ENCODE data around the gene RNF175.
A peak's percentile ranks its signal among the peaks of the same experiment; 100 is the strongest.

Gene RNF175

DNA sequence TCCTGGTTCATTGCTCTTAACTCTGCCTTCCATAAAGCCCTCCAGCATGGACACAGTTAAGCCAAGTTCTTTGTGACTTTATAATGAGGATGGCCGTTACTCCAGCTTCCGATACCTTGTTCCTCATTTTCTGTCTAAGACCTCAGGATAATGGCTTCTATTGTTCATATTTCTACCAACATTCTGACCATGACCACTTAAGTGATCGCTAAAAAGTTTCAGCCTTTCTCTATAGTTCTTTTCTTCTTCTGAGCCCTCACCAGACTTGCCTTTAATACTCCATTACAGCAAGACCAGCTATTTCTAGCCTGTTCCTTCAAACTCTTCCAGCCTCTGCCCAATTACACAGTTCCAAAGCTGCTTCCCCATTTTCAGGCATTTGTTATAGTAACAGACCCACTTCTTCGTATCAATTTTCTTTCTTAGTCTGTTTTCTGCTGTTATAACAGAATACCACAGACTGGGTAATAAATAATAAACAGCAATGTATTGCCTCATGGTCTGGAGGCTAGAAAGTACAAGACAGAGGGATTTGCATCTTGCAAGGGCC is 12.3 kb downstream of the RNF175 start:
- no peak for DNase-seq
- H3K9me3 Mint-ChIP-seq = no peaks in the 10 kb centered on the region
- peaks cover 4 to 7% of the 10 kb centered on the region in 2 donors for H3K27me3 Mint-ChIP-seq
- no peak overlapping the region for H3K4me3 Mint-ChIP-seq
- no peak for ATAC-seq (replicated peaks)
- no peaks in the 10 kb centered on the region for H3K36me3 Mint-ChIP-seq
- H3K4me1 Mint-ChIP-seq = no peaks in the 10 kb centered on the region
- H3K27ac Mint-ChIP-seq = no peak overlapping the region

DNA sequence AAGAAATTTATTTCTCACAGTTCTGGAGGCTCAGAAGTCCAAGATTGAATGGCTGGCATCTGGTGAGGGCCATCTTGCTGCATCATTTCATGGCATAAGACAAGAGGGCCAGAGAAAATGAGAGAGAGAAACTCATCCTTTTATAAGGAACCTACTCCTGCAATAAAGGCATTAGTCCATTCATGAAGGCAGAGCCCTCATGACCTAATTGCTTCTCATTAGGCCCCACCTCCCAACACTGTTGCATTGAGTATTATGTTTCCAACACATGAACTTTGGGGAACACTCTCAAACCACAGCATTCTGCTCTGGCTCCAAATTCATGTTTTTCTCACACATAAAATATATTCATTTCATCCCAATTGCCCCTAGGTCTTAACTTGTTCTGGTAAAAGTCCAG is 14.2 kb downstream of the RNF175 start:
- Mint-ChIP-seq H3K4me1 (no peaks in the 10 kb centered on the region), H3K36me3 (peaks cover 2 to 4% of the 10 kb centered on the region in 2 donors), H3K27me3 (peaks cover 9 to 11% of the 10 kb centered on the region in 2 donors), H3K27ac (no peak overlapping the region), H3K9me3 (peaks cover 6 to 7% of the 10 kb centered on the region in 2 donors), H3K4me3 (no peak overlapping the region)
- no peak for DNase-seq
- ATAC-seq (replicated peaks) = no peak

DNA sequence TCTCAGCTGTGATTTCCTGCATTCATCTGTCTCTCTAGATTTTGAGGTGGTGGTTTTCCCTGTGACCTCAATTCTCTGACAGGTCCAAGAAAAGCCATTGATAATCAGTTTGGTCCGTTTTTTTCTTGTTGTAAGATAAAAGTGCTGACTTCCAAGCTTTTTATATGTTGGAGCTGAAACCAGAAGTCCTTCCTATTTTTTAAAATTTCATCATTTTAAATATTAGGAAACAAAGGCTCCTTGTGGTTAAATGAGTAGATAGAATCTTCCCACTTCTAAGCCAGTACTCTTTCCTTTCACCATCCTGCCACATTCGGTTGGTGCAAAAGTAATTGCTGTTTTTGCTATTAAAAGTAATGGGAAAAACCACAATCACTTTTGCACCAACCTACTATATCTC is 18.3 kb downstream of the RNF175 start:
- Mint-ChIP-seq H3K4me3 (no peak overlapping the region), H3K4me1 (no peaks in the 10 kb centered on the region), H3K27ac (no peak overlapping the region), H3K9me3 (peaks cover 8 to 10% of the 10 kb centered on the region in 2 donors), H3K27me3 (peaks cover 8 to 20% of the 10 kb centered on the region in 2 donors), H3K36me3 (peaks cover 4 to 6% of the 10 kb centered on the region in 2 donors)
- DNase-seq (no peak), ATAC-seq (replicated peaks) (no peak)

DNA sequence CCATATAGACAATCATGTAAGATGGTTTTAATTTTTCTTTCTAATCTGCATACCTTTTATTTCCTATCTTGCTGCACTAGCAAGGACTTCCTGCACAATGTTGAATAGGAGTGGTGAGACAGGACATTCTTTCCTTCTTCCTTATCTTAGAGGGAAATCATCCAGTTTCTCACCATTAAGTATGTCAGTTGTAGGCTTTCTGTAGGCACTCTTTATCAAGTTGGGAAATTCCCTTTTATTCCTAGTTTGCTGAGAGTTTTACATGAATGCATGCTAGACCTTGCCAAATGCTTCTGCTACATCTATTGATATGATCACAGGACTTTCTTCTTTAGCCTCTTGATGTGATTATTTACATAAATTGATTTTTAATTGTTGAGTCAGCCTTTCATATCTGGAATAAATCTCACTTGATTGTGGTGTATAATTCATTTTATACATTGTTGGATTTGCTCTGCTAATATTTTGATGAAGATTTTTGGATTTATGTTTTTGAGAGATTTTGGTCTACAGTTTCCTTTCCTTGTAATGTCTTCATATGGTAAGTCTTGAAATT is 23.8 kb downstream of the RNF175 start:
- H3K4me1 Mint-ChIP-seq = peaks cover 10 to 12% of the 10 kb centered on the region in 2 donors
- H3K36me3 Mint-ChIP-seq = peaks cover 4 to 6% of the 10 kb centered on the region in 2 donors
- H3K27me3 Mint-ChIP-seq = peaks cover 6 to 12% of the 10 kb centered on the region in 2 donors
- DNase-seq (no peak), ATAC-seq (replicated peaks) (no peak)
- H3K4me3 Mint-ChIP-seq = no peak overlapping the region
- H3K27ac Mint-ChIP-seq = no peak overlapping the region
- peaks cover 5 to 6% of the 10 kb centered on the region in 2 donors for H3K9me3 Mint-ChIP-seq

DNA sequence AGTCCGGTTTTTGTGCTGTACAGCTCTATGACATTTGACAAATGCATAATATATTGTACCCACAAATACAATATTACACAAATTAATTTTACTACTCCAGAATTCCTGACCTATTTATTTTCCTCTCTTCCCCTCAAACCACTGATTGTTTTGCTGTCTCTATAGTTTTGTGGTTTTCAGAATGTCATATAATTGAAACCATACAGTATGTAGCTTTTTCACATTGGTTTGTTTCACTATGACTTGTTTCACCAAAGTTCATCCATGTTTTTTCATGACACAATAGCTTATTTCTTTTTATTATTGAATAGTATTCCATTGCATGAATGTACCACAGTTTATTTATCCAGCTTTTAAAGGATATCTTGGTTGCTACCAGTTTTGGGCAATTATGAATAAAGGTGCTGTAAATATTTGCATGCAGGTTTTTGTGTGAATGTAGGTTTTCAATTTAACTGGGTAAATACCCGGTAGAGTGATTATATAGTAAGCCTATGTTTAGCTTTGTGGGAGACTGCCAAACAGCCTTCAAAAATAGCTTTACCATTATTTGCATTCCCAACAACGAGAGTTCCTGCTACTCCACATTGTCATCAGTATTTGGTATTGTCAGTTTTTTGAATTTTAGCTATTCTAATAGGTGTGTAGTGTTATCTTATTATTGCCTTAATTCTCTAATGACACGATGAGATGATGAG is 25.9 kb downstream of the RNF175 start:
- ATAC-seq (replicated peaks) (peak; percentile 58 to 76), DNase-seq (no peak)
- Mint-ChIP-seq H3K27me3 (no peaks in the 10 kb centered on the region), H3K27ac (no peak overlapping the region), H3K9me3 (no peaks in the 10 kb centered on the region), H3K36me3 (no peaks in the 10 kb centered on the region), H3K4me1 (peaks cover 17 to 26% of the 10 kb centered on the region in 2 donors), H3K4me3 (no peak overlapping the region)

DNA sequence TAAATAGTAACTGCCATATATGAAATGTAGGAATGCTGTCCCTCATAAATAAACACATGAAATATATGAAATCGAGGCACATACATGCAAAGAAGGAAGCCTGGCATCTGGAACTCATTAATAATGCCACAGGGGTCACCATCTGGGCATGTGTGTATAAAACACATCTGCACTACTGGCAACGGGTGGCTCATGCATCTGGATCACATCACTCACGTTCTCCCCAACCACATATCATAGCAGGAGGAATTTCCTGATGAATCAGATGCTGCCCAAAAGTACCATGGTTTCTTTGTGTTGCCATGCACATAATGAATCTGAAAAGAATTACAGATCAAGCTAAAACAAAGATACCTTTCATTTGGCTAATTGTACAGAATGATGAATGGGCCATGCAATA is 28.6 kb downstream of the RNF175 start:
- no peak for ATAC-seq (replicated peaks)

DNA sequence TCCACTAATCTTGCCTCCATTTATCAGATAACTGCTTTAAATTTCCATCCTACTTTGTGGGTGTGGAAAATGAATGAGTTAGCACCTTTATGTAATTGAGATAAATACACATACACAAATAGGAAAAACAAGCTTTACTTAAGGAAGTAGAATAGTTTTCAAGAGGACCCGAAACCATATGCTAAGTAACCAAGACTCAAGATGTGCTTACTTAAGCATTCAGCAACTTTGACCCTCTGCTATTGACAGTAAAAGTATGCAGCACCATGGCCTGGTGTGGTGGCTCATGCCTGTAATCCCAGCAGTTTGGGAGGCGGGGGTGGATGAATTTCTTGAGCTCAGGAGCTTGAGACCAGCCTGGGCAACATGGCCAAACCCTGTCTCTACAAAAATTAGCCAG is 29.9 kb downstream of the RNF175 start:
- Mint-ChIP-seq H3K36me3 (no peaks in the 10 kb centered on the region), H3K27me3 (no peaks in the 10 kb centered on the region), H3K4me3 (no peak overlapping the region), H3K4me1 (peaks cover 35 to 55% of the 10 kb centered on the region in 2 donors), H3K27ac (no peak overlapping the region), H3K9me3 (no peaks in the 10 kb centered on the region)
- ATAC-seq (replicated peaks) (peak; percentile 42 to 53), DNase-seq (no peak)

More for the DNA sequence above, 28.6 kb downstream of the RNF175 start:
- no peak overlapping the region for H3K4me3 Mint-ChIP-seq
- H3K36me3 Mint-ChIP-seq = no peaks in the 10 kb centered on the region
- H3K27ac Mint-ChIP-seq = no peak overlapping the region
- H3K4me1 Mint-ChIP-seq = peaks cover 32 to 51% of the 10 kb centered on the region in 2 donors
- no peaks in the 10 kb centered on the region for H3K27me3 Mint-ChIP-seq
- no peaks in the 10 kb centered on the region for H3K9me3 Mint-ChIP-seq
- no peak for DNase-seq

DNA sequence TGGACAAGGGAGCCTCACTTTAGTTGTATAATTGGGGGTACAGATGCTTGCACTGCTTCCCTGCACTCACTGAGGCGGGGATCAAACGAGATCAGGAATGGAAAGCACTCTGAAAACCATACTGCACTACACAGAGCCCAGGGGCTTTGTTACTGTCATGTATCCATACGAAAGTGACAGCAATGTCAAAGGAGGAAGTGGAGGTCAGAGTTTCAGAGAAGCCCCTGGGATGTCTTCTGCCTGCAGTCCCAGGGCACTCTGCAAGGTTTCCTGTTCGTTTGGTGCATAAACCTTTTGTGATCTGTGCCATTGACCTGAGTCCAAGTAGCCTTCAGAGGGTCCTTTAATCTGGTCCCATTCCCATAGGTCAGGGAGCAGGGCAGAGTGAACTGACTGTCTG is 31.2 kb downstream of the RNF175 start:
- Mint-ChIP-seq H3K4me3 (no peak overlapping the region), H3K4me1 (peaks cover 34 to 52% of the 10 kb centered on the region in 2 donors), H3K27ac (no peak overlapping the region), H3K36me3 (no peaks in the 10 kb centered on the region), H3K27me3 (no peaks in the 10 kb centered on the region), H3K9me3 (no peaks in the 10 kb centered on the region)
- ATAC-seq (replicated peaks) = peak; percentile 87 to 88
- DNase-seq = peak; percentile 14

DNA sequence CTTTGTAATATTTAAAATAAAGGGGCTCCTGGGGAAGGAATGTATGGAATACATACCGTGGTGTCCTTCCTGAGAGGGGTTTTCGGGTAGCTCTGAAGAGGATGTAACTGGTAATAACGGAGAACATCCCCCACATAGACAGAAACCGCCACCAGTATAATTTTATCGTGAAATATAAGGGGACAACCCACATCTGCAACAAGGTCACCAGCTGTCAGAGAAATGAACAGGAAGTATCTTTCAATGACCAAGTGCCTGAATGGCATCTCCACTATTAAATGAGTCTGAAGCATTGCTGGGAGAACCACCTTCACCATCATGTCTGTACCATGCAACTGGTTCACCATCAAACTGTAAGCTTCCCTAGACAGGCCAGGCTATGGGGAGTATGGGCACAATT is 31.7 kb downstream of the RNF175 start:
- no peaks in the 10 kb centered on the region for H3K9me3 Mint-ChIP-seq
- H3K36me3 Mint-ChIP-seq = no peaks in the 10 kb centered on the region
- DNase-seq (no peak), ATAC-seq (replicated peaks) (peak; percentile 45 to 50)
- H3K4me3 Mint-ChIP-seq = no peak overlapping the region
- no peak overlapping the region for H3K27ac Mint-ChIP-seq
- no peaks in the 10 kb centered on the region for H3K27me3 Mint-ChIP-seq
- H3K4me1 Mint-ChIP-seq = peaks cover 32 to 48% of the 10 kb centered on the region in 2 donors

DNA sequence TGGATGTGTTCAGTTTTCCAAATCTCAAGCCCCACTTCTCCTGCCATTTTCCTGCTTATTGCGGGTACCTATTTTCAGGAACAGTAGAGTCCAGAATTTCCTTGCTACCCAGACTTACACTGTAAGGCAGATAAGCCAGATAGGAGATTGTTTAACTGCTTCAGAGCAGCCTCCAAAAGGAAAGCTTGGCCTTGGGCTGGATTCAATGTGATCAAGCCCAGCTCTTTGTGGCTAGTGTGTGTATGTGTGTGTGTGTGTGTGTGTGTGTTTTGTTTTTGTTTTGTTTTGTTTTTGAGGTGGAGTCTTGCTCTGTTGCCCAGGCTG is 34.0 kb downstream of the RNF175 start:
- Mint-ChIP-seq H3K9me3 (no peaks in the 10 kb centered on the region), H3K27me3 (peaks cover 0 to 6% of the 10 kb centered on the region in 2 donors), H3K4me3 (no peak overlapping the region), H3K36me3 (no peaks in the 10 kb centered on the region), H3K4me1 (peaks cover 25 to 43% of the 10 kb centered on the region in 2 donors), H3K27ac (no peak overlapping the region)
- DNase-seq = no peak
- no peak for ATAC-seq (replicated peaks)

DNA sequence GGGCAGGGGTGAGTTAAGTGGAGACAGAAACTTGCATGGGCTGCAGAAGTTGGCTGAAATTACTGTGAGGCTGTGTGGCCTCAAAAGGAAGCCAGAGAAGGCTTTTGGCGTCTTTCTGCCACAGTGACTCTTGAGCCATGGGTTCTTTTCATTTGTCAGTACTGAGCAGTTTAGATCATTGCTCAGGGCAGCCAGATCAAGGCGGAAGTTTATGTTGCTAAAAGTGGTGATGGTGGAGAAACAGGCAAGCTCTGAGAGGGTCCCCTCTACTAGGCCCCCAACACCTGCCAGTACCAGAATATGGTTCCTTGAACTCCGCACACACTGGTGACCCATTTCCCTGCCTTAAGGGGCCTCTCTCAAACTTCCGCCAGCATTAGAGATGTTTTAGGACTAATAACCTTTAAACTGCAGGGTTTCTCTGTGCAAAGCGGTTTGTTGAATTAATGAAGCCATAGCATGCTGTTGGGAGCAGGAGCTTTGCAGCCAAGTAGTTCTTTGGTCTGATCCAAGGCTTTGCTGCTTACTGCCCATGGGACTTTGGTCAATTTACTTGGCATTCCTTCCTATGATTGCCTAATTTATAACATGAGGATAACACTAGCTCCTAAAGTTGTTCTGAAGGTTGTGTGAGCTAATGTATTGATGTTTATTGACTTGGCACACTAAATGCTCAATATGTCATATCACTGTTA is 34.5 kb downstream of the RNF175 start:
- Mint-ChIP-seq H3K4me3 (no peak overlapping the region), H3K4me1 (peaks cover 25 to 43% of the 10 kb centered on the region in 2 donors), H3K36me3 (no peaks in the 10 kb centered on the region), H3K27me3 (peaks cover 0 to 6% of the 10 kb centered on the region in 2 donors), H3K9me3 (no peaks in the 10 kb centered on the region), H3K27ac (no peak overlapping the region)
- ATAC-seq (replicated peaks) (no peak), DNase-seq (no peak)

DNA sequence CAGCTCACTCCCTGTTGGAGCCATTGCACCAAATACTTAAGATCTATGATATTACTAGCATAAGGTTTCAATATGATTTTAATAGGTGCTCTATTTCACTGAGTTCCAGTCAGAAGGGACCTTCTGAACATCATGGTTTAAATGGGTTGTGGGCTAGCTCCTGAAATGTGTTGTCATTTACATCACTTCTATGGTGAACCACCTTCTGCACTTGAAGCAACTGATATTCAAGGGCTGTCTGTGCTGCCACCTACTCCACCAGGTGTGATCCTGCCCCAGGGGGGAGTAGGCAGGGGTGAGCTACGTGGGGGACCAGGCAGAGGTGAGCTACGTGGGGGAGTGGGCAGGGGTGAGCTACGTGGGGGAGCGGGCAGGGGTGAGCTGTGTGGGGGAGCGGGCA is 35.2 kb downstream of the RNF175 start:
- H3K27ac Mint-ChIP-seq = no peak overlapping the region
- no peaks in the 10 kb centered on the region for H3K36me3 Mint-ChIP-seq
- ATAC-seq (replicated peaks) (no peak), DNase-seq (no peak)
- H3K9me3 Mint-ChIP-seq = no peaks in the 10 kb centered on the region
- H3K4me1 Mint-ChIP-seq = peaks cover 22 to 36% of the 10 kb centered on the region in 2 donors
- H3K27me3 Mint-ChIP-seq = peaks cover 0 to 6% of the 10 kb centered on the region in 2 donors
- H3K4me3 Mint-ChIP-seq = no peak overlapping the region

DNA sequence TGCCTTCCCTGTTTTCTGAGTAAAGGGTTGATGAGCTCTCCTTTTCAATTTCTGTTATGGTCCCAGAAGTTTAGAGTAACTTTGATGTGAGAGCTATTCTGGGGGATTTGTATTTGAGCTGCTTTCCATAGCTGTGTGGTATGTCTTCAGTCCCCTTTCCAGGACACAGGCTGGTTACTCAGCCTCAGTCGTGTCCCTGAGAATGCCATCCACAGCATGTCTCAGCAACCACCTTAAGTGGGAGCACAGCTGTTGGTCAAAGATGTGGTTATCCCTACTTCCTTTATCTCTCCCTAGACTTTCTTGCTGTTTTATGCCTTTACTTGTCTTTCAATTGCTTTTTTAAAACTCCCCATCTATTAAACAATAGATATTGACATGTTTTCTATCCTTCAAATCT is 37.8 kb downstream of the RNF175 start:
- Mint-ChIP-seq H3K4me1 (peaks cover 8 to 11% of the 10 kb centered on the region in 2 donors), H3K27me3 (peaks cover 0 to 6% of the 10 kb centered on the region in 2 donors), H3K9me3 (peaks cover 7 to 9% of the 10 kb centered on the region in 2 donors), H3K27ac (no peak overlapping the region), H3K4me3 (no peak overlapping the region), H3K36me3 (peaks cover 0 to 7% of the 10 kb centered on the region in 2 donors)
- DNase-seq (no peak), ATAC-seq (replicated peaks) (no peak)

DNA sequence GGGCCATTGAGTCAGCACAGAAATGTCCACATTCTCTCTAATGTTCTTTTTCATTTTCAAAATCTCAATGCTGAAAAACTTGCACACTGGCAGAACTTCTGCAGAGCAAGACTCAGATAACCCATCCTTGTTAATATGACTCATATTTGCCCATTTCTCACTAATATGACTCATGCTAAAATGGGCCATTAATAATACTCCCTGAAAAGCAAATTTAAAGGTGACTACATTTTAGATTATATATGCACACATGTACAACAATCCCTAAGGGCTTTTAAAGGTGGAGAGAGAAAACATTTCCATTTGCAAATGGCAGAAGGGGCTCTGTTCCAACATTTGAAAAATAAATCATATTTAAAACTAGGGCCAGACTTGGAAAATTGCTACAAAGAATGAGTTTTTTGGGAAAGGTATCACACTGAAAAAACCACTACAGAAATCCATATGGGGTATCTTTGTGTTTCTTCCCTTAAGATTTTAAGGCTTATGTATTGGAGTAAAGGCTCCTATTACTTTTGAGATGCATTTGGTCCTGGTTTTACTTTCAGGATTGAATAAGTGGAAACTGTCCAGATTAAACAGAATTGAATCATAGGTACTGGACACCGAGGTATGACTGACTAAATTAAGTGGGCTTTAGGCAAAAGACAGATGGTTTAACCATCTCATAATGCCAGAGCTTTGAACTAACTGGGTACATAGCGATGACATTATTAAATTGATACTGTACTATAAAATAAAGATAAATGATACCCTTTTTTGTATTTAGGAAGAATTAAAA is 45.8 kb downstream of the RNF175 start:
- ATAC-seq (replicated peaks) (peak; percentile 66 to 73), DNase-seq (no peak)
- Mint-ChIP-seq H3K36me3 (peaks cover 0 to 6% of the 10 kb centered on the region in 2 donors), H3K9me3 (peaks cover 8 to 9% of the 10 kb centered on the region in 2 donors), H3K4me3 (no peak overlapping the region), H3K4me1 (no peaks in the 10 kb centered on the region), H3K27ac (no peak overlapping the region), H3K27me3 (peaks cover 8 to 9% of the 10 kb centered on the region in 2 donors)

Measured in stimulated activated naive B cell treated with anti-CD40 and anti-IgM and Interleukin-4, amounts not matched to agents 10 μg/mL and 1 μg/mL and 100 μg/mL, for 72 hours (primary cell).